ENCODE measurements around the gene EPHA10.

The EPHA10 gene

GRCh38 chr1:37677808-37678207, 87.1 kb downstream of the EPHA10 start:
- no peak for DNase-seq (ENCODE audit: low read depth in 4 of 4, low spot score in 1 of 4)

- DNase-seq (ENCODE audit: low read depth in 4 of 4, low spot score in 1 of 4): no peak
These were observed 87.8 kb downstream of the EPHA10 start for GRCh38 chr1:37677143-37677439.

- DNase-seq (ENCODE audit: low read depth in 4 of 4, low spot score in 1 of 4): no peak
These were observed 88.4 kb downstream of the EPHA10 start for GRCh38 chr1:37676281-37677142.

GRCh38 chr1:37673920-37674319, 91.0 kb downstream of the EPHA10 start:
- peak in 2 of 4 experiments; percentile 20 to 65 for DNase-seq (ENCODE audit: low read depth in 4 of 4, low spot score in 1 of 4)

GRCh38 chr1:37672136-37672870, 92.6 kb downstream of the EPHA10 start:
- DNase-seq (ENCODE audit: low read depth in 4 of 4, low spot score in 1 of 4): no peak

- DNase-seq (ENCODE audit: low read depth in 4 of 4, low spot score in 1 of 4): no peak
These were observed 93.7 kb downstream of the EPHA10 start for GRCh38 chr1:37671261-37671660.

GRCh38 chr1:37670133-37670532, 94.8 kb downstream of the EPHA10 start:
- DNase-seq (ENCODE audit: low read depth in 4 of 4, low spot score in 1 of 4): no peak

- no peak for DNase-seq (ENCODE audit: low read depth in 4 of 4, low spot score in 1 of 4)
These were observed 97.8 kb downstream of the EPHA10 start for GRCh38 chr1:37667023-37667671.

GRCh38 chr1:37666241-37666867, 98.6 kb downstream of the EPHA10 start:
- no peak for DNase-seq (ENCODE audit: low read depth in 4 of 4, low spot score in 1 of 4)

All from stimulated activated CD4-positive, alpha-beta T cell treated with anti-CD3 and anti-CD28 coated beads, Interleukin-1b, Interleukin-23, amount 100 ng/mL, for 24 hours (primary cell).